Daoy (cell line): ENCODE measurements around the gene WDHD1. TPM values are rescaled to one million over a fixed set of nuclear protein-coding genes. Genes with fewer than 3 reads are reported as not detected.
"Not testable (repeated sequence)": the region's sequence is repeated elsewhere in the genome, so short reads cannot be mapped to it uniquely, and the experiment has no call there.

Experiments used
- DNase-seq: peaks from one replicate; pipeline ENCODE4 v3.0.0-alpha.2; 2015; ENCODE audit warnings: low read depth
- total RNA-seq: library from RNA; depleted of rRNA; stranded (reverse); fragments of >200 nt; shearing (Covaris generic); gene quantifications from 2 replicates; pipeline ENCODE4 v1.2.3, GENCODE V29; 2014; rRNA removed

WDHD1 gene, protein sequence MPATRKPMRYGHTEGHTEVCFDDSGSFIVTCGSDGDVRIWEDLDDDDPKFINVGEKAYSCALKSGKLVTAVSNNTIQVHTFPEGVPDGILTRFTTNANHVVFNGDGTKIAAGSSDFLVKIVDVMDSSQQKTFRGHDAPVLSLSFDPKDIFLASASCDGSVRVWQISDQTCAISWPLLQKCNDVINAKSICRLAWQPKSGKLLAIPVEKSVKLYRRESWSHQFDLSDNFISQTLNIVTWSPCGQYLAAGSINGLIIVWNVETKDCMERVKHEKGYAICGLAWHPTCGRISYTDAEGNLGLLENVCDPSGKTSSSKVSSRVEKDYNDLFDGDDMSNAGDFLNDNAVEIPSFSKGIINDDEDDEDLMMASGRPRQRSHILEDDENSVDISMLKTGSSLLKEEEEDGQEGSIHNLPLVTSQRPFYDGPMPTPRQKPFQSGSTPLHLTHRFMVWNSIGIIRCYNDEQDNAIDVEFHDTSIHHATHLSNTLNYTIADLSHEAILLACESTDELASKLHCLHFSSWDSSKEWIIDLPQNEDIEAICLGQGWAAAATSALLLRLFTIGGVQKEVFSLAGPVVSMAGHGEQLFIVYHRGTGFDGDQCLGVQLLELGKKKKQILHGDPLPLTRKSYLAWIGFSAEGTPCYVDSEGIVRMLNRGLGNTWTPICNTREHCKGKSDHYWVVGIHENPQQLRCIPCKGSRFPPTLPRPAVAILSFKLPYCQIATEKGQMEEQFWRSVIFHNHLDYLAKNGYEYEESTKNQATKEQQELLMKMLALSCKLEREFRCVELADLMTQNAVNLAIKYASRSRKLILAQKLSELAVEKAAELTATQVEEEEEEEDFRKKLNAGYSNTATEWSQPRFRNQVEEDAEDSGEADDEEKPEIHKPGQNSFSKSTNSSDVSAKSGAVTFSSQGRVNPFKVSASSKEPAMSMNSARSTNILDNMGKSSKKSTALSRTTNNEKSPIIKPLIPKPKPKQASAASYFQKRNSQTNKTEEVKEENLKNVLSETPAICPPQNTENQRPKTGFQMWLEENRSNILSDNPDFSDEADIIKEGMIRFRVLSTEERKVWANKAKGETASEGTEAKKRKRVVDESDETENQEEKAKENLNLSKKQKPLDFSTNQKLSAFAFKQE
- total RNA-seq: 31.0 and 32.5 TPM in 2 replicates

DNA sequence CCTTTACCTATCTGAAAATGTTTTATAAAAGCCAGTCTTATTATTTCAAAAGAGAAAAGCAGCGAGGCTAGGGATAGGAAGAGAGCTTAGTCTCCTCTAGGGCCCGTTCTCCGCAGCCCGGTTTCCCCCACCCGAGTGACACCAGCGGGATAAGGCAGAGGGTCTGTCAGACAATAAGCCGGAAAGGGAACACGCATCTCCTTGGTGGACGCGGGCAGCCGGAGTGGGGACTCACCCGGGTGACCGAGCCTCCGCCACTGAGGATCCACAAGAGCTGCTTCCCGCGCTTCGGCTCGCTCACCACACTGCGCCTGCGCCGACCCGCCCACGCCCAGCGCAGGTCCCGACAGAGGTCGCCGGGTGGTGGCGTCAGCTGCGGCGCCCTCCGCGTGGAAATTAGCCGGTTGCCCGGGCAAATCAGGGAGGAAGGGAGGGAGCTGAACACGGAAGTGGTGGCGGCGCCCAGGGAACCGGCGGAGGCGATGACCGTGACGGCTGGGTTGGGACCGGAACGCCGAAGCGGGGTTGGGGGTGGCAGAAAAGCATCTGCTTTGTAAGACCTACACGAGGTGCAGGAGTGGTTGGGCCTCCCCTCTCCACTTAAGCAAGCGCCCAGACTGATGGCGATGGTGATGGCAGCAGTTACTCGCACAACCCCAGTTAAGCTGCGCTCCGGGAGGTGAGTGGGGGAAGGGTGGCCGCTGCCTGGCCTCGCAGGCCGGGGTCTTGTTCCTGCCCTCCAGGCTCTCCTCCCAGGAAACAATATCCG lies at the start of gene WDHD1, which contains the start of gene SOCS4:
TSS of gene WDHD1 (minus strand) at position 307 of the 769 bp plus-strand sequence. CDS start 312 bp downstream, outside the sequence.
TSS of gene SOCS4 (plus strand) at position 444 of the 769 bp plus-strand sequence. CDS start 15,806 bp downstream, outside the sequence.
- DNase-seq: peak; percentile 99

DNA sequence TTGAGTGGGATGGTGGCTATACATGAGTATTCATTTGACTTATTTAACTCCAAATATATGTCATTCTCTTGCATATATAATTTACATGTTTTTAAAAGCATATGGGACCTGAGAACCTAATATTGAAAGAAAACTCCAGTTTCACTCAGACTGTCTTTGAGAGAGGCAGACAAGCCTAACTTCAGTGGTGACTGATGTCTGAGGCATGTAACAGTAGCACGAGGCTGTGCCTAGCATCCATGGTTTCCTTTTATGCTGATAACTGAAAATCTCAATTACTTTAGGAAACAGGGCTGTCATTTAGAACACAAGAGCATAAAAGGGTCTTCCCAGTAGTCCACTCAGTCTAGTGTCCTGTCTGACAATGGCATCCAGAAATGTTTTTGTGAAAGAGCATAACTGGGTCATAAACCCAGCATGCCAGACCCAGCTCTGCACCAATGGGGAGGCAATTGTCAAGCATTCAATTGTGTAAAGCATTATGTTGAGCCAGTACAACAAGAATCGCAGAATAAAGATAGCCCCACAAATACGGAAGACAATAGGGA lies 48.8 kb upstream of the WDHD1 start:
- DNase-seq: no peak

DNA sequence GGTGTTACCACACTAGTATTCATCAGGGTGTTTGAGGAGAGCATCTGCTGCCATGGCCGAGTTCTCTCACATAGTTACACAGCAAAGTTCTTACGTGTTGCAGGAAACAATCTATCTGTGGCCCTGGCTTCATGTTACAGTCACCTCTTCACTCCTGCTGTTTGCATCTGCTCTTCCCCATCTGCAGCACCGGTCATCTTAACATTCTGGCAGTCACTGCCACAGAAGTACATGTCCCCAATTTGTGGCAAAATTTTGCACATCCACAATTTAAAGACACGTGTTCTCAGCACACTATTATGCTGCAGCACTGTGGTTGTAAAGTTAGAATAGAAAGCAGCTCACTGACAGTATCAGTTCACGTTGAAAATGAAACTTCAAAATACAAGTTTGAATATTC lies 47.8 kb upstream of the WDHD1 start:
- DNase-seq: peak; percentile 26

DNA sequence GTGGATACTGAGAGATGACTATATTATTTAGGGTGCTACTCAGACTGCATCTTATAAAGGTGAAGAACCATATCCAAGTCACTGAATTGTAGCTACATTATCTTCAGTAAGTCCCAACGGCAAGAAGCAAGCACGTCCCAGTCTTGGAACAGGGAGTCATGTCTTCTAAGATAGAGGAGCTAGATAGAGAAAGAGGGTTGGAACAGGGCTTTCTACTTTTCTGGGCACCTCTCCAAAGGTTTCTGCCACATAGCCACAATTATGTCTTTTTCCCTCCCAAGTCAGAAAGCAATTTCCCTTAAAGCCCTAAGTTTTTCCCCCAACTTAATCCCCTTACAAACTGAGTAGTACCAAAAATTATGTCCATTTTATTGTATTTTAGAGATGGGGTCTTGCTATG lies 47.0 kb upstream of the WDHD1 start:
- DNase-seq: peak; percentile 54

DNA sequence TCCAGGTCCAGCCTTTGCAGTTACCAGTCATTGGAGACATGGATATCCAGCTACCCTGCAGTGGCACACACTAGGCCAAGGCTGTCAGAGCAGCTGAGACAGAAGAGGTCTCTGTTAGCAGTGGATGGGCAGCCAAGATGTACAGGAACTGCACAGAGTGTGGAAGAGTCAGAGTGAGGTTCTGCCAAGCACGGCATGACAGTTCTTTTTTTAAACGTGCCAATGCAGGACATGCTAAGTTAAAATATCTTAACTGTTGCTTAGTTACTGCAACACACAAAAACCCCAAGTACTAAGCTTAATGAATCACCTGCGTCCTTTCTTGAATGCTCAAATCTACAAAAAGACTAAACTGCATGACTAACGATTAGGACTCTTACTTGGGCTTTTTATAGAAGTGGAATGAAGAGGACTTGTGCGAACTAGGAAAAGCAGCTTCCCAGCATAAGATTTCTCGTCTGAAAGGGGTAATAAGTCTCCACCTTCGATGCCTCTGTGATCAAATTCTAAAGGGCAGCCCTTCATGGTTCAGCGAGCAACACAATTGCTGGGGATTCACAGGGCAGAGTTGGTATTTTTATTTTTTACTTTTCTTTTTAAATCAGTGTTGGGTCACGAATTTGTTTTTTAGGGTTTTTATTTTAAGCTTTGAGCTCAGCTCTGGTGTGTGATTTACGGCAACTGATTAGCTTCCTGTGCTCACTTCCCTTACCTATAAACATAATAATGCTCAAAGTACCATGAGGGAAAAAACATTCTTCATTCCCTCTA lies 45.2 kb upstream of the WDHD1 start:
- DNase-seq: peak; percentile 60

DNA sequence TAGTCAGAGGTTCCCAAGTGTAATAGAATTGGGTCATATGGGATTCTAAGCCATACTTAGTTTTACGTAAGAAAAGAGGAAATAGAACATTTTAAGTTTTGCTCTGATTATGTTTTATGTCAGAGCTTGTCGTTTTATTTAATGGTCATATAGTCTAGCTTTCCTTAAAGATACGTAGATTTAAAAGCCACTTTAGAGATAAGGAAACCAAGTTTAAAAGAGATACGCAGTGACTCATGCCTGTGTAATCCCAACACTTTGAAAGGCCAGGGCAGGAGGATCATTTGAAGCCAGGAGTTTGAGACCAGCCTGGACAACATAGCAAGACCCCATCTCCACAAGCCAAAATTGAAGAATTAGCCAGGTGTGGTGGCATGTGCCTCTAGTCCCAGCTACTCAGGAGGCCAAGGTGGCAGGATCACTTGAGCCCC lies 44.1 kb upstream of the WDHD1 start:
- peak; percentile 17 for DNase-seq

DNA sequence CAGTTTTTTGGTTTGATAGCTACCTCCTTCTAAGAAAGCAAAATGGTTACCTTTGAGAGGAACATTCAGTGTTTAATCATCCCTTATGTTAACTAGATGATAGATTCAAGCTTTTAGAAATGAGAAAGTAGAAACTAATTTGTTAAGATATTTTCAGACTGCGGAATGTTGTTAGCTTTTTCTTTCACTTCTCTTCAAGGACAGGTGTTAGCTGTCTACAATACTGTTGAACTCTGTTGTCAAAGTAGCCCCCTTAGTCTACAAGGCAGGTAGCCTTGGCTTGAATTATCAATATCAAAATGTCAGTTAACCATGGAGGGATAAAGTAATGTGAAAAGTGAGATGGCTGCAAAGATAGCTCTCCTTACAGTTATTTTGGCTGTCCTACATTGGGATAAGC lies 39.3 kb upstream of the WDHD1 start:
- no peak for DNase-seq

DNA sequence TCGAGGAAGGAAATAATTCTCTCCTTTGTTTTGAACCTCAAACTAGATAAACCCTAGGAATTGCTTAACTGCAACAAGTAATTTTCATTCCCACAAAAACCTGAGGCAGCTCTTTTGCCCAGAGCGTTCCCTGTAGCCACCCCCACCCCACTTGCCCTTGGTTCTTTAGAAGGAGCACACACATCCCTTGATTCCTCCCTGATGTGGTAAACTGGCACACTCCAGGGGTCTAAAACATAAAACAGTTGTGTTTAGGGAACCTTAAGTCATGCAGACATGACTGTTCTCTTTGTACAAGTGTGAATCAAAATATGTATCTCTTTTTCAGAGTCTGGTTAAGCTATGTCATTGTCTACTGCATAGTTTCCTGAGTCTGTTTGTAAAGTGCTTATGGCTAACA lies 38.5 kb upstream of the WDHD1 start:
- no peak for DNase-seq

DNA sequence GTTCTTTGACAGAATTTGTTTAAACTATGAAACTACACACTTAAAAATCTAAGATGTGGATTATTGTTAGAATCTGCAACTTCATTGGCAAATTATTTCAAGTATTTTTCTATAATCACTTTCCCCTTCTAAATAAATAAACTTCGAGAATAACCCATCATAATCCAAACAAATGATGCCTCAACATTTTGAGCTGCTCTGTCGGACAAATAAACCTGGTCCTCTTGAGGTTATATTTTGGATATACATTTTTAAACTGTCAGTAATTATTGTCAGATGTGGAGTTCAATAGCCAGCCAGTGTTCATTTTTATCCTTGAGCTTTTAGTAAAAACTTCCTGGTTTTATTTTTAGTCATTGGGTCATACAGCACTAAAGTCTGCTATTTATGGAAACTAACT lies 38.0 kb upstream of the WDHD1 start:
- DNase-seq: not testable (repeated sequence)

DNA sequence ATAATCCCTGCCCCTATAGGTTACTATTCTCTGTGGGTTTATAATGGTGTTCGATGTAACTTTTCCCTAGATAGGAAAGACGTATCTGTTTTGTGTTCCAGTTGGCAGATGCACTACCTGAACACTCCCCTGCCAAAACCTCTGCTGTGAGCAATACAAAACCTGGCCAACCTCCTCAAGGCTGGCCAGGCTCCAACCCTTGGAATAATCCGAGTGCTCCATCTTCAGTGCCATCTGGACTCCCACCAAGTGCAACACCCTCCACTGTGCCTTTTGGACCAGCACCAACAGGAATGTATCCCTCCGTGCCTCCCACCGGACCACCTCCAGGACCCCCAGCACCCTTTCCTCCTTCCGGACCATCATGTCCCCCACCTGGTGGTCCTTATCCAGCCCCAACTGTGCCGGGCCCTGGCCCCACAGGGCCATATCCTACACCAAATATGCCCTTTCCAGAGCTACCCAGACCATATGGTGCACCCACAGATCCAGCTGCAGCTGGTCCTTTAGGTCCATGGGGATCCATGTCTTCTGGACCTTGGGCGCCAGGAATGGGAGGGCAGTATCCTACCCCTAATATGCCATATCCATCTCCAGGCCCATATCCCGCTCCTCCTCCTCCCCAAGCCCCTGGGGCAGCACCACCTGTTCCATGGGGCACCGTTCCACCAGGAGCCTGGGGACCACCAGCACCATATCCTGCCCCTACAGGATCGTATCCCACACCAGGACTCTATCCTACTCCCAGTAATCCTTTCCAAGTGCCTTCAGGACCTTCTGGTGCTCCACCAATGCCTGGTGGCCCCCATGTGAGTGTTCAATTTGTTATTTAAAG lies 35.8 kb upstream of the WDHD1 start:
- DNase-seq: no peak

DNA sequence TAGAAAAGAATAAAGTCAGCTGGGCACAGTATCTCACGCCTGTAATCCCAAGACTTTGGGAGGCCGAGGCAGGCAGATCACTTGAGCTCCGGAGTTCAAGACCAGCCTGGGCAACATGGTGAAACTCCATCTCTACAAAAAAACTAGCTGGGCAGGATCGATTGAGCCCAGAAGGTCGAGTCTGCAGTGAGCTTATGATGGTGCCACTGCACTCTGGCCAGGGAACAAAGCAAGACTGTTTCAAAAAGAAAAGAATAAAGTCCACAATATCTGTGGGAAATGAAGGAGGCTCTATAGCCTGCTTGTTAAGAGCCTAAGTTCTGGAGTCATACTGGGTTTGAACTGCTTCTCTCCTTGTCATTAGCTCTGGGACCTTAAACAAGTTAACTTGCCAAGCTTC lies 32.4 kb upstream of the WDHD1 start:
- DNase-seq: no peak

DNA sequence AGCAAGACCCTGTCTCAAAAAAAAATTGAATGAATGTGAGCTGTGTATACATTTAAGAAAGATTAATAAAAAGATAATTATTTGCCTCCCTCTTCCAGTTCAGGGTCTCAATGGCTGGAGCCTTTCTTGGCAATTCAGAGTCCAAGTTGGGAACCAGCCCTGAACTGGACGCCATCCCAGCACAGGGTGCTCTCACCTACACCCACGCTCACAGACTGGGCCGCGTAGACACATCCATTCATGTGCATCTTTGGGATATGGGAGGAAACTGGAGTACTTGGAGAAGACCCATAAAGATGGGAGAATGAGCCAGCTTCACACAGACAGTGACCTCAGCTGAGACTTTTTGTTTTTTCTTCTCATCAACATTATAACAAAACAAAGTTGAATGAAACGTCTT lies 31.0 kb upstream of the WDHD1 start:
- no peak for DNase-seq

DNA sequence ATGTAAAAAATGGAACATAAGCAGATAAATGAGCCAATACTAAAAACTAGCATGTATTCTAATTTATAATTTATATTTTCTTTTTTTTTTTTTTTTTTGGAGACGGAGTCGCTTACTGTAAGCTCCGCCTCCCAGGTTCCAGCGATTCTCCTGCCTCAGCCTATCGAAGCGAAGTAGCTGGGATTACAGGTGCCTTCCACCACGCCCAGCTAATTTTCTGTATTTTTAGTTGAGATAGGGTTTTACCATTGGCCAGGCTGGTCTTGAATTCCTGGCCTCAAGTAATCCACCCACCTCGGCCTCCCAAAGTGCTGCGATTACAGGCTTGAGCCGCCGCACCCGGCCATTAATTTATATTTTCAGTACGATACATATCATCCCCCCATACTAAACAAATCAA lies 27.2 kb upstream of the WDHD1 start:
- no peak for DNase-seq

DNA sequence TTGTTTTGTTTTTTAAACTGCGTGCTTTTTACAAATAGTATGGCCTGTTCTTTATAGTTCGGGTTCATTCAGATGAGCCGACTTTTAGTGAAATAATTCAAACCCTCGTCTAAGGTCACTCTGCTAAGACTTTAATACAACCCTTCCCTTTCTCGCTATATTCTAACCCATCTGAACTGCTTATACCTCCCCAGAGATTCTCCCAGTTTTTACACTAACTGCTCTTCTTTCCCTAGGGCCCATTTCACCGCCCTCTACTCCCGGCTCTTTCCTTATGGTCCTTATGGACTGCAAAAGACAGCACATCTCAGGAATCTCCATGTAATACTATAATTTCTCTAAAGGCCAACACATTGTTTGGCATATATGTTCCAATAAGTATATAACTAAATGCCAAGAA lies 26.6 kb upstream of the WDHD1 start:
- DNase-seq: no peak

DNA sequence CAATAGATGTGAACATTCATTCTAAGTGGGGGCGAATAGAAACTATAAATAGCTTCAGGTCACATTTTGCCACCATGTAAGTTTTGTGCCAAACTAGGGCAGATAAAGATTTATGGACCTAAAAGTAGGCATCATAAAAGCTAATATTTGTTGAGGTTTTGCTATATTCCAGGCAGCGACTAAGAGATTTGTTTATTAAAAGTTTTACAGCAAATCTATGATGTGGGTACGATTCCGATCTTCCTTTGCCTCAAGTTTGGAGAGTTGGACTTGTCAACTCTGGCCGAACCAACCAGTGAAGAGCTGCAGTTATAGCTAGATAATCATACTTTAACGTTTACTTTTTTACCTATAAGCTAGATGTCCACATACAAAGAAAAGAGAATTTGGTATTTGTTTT lies 26.1 kb upstream of the WDHD1 start:
- DNase-seq: no peak

DNA sequence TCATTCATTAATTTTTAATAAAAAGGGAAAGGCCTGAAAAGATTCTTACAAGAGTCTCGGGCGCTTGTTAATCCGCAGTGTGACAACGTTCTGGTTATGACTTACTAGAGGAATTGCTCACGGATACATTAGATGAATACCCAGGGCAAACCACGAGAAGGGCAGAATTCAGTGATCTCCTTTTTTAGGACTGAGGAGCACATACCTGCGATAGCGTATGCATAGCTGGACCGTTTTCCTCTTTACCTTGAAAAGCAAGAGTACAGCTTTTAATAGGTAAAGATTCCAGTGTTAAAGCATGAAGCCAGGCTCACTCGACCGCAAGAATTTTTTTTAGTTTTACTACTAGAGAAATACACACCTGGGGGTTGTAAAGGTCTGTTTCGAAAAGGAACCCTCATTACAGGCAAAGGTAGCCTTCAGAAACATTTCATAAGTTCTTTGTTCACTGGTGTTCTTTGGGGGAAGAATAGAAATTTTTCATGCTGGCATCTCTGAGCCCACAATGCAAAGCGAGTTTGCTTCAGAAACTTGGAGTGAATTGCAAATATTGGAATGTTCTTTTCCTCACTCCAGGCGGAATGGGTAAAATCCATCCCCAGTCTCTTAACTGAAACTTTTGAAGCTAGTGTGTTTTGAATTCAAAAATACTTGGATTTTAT lies 25.5 kb upstream of the WDHD1 start:
- DNase-seq: no peak

DNA sequence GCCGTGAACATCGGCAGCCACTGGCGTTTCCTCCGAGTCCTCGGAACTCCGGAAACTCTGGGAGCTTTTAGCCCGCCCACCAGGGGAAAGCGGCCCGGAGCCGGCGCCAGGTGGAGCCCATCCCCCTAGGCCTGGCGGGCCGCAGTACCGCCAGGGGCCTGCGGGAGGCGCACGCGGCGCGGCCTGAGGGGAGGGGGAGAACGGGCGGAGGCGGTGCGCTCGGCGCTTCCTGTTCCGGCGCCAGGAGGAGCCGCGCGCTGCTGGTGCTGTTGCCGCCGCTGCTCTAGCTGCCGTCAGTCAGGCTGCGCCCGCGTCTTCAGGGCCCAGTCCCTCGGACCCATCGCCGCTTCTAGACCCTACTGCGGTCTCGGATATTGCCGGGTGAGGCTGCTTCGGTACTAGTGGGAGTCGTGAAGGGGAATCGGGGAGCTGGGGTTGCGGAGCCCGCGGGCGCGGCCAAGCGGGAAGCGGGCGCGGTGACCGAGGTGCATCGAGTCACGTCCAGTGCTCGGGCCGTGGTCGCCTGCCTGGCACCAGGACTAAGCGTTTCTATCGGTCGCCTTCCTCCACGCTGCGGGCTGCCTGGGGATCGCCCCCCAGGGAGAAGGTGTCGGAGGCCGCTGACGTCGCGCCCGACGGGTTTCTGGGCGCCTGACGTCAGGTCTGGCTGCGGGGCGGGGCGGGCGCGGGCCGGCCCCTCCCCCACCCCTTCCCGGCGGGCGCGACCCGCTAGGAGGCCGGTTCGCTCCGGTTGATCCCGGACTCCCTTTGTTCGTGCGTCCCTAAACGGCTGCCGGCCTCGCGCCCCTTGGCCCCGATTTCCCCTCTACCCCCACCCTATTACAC lies 24.7 kb upstream of the WDHD1 start, which contains the start of gene MAPK1IP1L:
TSS of gene MAPK1IP1L (plus strand) at position 225 of the 846 bp plus-strand sequence. CDS start 10,037 bp downstream, outside the sequence.
- DNase-seq: peak; percentile 96

DNA sequence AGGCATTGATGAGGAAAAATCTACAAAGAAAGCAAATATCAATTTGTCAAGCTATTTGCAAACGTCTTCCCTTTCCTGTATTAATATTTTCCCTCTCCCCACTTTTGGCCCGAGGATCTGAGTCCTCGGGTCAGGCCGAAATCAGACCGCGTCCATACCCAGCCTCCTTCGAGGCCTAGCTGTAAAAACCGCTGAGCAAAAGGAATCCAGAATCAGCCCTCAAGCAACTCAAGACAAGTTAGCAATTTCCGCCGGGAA lies 24.2 kb upstream of the WDHD1 start:
- no peak for DNase-seq
